K562 (cell line): ENCODE results near the gene FAM83E. TPM values are rescaled to one million over a fixed set of nuclear protein-coding genes. Genes with fewer than 3 reads are reported as not detected.
A peak's percentile ranks its signal among the peaks of the same experiment; 100 is the strongest.

Experiments
- ATF7 ChIP-seq: fragments of 450-650 bp; IDR thresholded peaks from 2 replicates; pipeline ENCODE4 v1.7.1; 2014; ENCODE audit warnings: mild to moderate bottlenecking, moderate library complexity
- BRD9 ChIP-seq: fragments of 450-650 bp; IDR thresholded peaks from 2 replicates; pipeline ENCODE4 v1.6.1; 2018; ENCODE audit warnings: low read depth; ENCODE audit not compliant: partially characterized antibody
- CAMTA2 ChIP-seq: fragments of 250-450 bp; sonication (Bioruptor Pico); conservative IDR thresholded peaks from 2 replicates; pipeline ENCODE4 v1.5.1; 2022
- CEBPZ ChIP-seq: fragments of 150-350 bp; IDR thresholded peaks from 2 replicates; pipeline ENCODE4 v1.6.1; 2014; ENCODE audit warnings: low read depth, mild to moderate bottlenecking, low read length, borderline replicate concordance
- CREBBP ChIP-seq: IDR thresholded peaks from one replicate; pipeline ENCODE4 v1.6.1; 2012; ENCODE audit warnings: low read depth, mild to moderate bottlenecking, control low read depth, inconsistent platforms, low read length
- CSDE1 ChIP-seq, 2 experiments: fragments of 450-650 bp; IDR thresholded peaks; 2 replicates each; pipeline ENCODE4 v1.6.1; 2016; ENCODE audit warnings: mild to moderate bottlenecking in 1 of 2
- ELF2 ChIP-seq: fragments of 250-450 bp; sonication (Bioruptor Pico); IDR thresholded peaks from 2 replicates; pipeline ENCODE4 v1.5.0; 2021; ENCODE audit warnings: mild to moderate bottlenecking
- IRF9 ChIP-seq: fragments of 450-650 bp; IDR thresholded peaks from 2 replicates; pipeline ENCODE4 v1.6.1; 2016; ENCODE audit warnings: missing biosample characterization, missing genetic modification characterization
- RUNX1 ChIP-seq: sonication (generic); IDR thresholded peaks from 2 replicates; pipeline ENCODE4 v1.6.1; 2016; ENCODE audit warnings: antibody characterized with exemption, low read depth
- SMARCB1 ChIP-seq: IDR thresholded peaks from 2 replicates; pipeline ENCODE4 v1.6.1; 2011; ENCODE audit warnings: improper control_type of control experiment, low read depth; ENCODE audit not compliant: insufficient read length
- TRIM28 ChIP-seq: fragments of 450-650 bp; IDR thresholded peaks from 2 replicates; pipeline ENCODE4 v1.6.1; 2017
- TSHZ1 ChIP-seq: fragments of 250-450 bp; sonication (Bioruptor Pico); IDR thresholded peaks from 2 replicates; pipeline ENCODE4 v1.4.0; 2020; ENCODE audit warnings: mild to moderate bottlenecking, moderate library complexity
- VEZF1 ChIP-seq: fragments of 200-800 bp; sonication (Bioruptor generic); IDR thresholded peaks from 2 replicates; pipeline ENCODE4 v1.6.1; 2017; ENCODE audit warnings: missing genetic modification characterization, missing compliant biosample characterization
- ZNF121 ChIP-seq: sonication (generic); formaldehyde crosslinking; conservative IDR thresholded peaks from 2 replicates; pipeline ENCODE4 v1.8.0; 2022; ENCODE audit warnings: missing genetic modification reagents
- ZNF224 ChIP-seq: sonication (generic); formaldehyde crosslinking; IDR thresholded peaks from 2 replicates; pipeline ENCODE4 v1.8.0; 2022; ENCODE audit warnings: mild to moderate bottlenecking, missing genetic modification reagents
- ZNF449 ChIP-seq: fragments of 250-450 bp; sonication (Bioruptor Pico); IDR thresholded peaks from 2 replicates; pipeline ENCODE4 v1.8.0; 2022; ENCODE audit warnings: moderate library complexity, mild to moderate bottlenecking, inconsistent platforms
- polyA plus RNA-seq, 8 experiments: library from polyadenylated mRNA; depleted of rRNA in 4 of 8; stranded (reverse) in 5 of 8; unstranded in 3 of 8; fragments of >200 nt; fragmentation: Nextera tagmentation in 2 of 8; fragmentation: Illumina TruSeq in 1 of 8; extraction: Ambion mirVana in 2 of 8; extraction: Trizol in 1 of 8; gene quantifications; 2 replicates each; pipeline versions ENCODE4 v1.2.1 to v1.2.3, GENCODE V29; 2011 to 2014; ENCODE audit warnings: inconsistent platforms in 1 of 8, missing spikeins in 1 of 8
- total RNA-seq, 7 experiments: library from RNA; depleted of rRNA in 6 of 7; stranded (reverse); fragments of >200 nt in 6 of 7; fragmentation: Illumina TruSeq in 2 of 7; extraction: Trizol in 2 of 7; gene quantifications; 2 replicates each; pipeline versions ENCODE4 v1.2.1 to v1.2.3, GENCODE V29; 2011 to 2021; ENCODE audit warnings: low replicate concordance in 1 of 7

FAM83E gene
- total and polyA plus RNA-seq, 9 of the 15 experiments (the other 6 are each of a cell fraction or from before 2014, with no cell fraction given) = 0.15 to 0.87 (median 0.29) TPM; not detected in 4

- peak; percentile 75 for TF ChIP-seq VEZF1
- TF ChIP-seq CSDE1 (IDR thresholded peaks at IDR 0.05) = no peak
- no peak for TF ChIP-seq CEBPZ
- TF ChIP-seq TRIM28 = no peak
- no peak for TF ChIP-seq ELF2 (CRISPR knock-in tag)
- no peak for TF ChIP-seq SMARCB1
- TF ChIP-seq ZNF224 = no peak
- no peak for TF ChIP-seq BRD9
- no peak for TF ChIP-seq ZNF121 (CRISPR knock-in tag)
- 0 out of 2 replicates have a peak, but pooled peaks have one; percentile 5 for TF ChIP-seq ATF7
- no peak for TF ChIP-seq RUNX1
- TF ChIP-seq TSHZ1 (CRISPR knock-in tag) = no peak
- no peak for TF ChIP-seq CREBBP
- 0 out of 2 replicates have a peak, but pooled peaks have one; percentile 23 for TF ChIP-seq ZNF449 (CRISPR knock-in tag)
- TF ChIP-seq CAMTA2 (CRISPR knock-in tag) = no peak
- no peak for TF ChIP-seq IRF9 (tag)
Measured at GRCh38 chr19:48644839-48645619, 30.2 kb upstream of the FAM83E start (continued).
